ENCODE data around the gene CPN1.

GRCh38 chr10:99996671-99997648 is 84.7 kb downstream of the CPN1 start:
- TF ChIP-seq CTCF (IDR thresholded peaks at IDR 0.05 in 4 of 5, conservative IDR thresholded peaks at IDR 0.05 in 1 of 5) (no peak), POLR2A (IDR thresholded peaks at IDR 0.05) (no peak)

Measured in gastrocnemius medialis (tissue), 4 donors.